ENCODE measurements around the gene SFTPB. TPM values are rescaled to one million over a fixed set of nuclear protein-coding genes. Genes with fewer than 3 reads are reported as not detected.

The SFTPB gene
- total and polyA plus RNA-seq, 4 donors, result not detected

DNA sequence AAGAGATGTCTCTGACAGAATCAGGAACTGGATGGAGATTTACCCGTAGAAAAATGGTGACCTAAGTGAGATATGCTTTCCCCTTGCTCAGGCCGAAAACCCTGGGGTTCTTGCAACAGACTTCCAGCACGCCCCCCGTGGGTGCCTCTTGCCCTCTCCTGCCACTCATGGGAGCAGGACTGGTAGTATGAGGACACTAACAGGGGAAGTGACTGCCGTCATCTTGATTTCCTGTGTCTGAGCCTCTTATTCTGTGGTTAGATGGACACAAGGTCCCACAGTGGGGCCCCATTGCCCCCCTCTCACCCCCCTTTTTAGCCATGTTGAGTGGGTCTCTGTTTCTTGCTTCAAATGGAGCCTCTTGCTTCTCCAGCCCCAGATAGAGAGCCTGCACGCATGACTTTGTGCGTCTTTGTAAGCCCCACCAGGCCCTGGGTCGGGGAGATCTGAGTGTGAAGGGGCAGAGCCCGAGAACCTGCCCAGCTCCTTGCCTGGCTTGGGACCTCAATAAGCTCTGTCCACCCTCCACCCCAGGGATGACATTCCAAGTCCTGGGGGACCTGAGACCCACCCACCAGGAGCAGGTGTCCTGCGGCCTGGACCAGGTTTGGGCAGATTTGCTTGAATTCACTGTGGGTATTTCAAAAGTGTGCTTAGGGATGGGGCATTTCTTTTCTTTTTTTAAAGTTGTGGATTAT, 38.7 kb upstream of the SFTPB start:
- no peak for TF ChIP-seq NR2F2 (IDR thresholded peaks at IDR 0.05)
- TF ChIP-seq RAD21 (IDR thresholded peaks at IDR 0.05), result no peak
- no peak for TF ChIP-seq TAF1 (conservative IDR thresholded peaks at IDR 0.05)
- TF ChIP-seq FOXA1 (IDR thresholded peaks at IDR 0.05), result no peak
- TF ChIP-seq, protein P1, sequence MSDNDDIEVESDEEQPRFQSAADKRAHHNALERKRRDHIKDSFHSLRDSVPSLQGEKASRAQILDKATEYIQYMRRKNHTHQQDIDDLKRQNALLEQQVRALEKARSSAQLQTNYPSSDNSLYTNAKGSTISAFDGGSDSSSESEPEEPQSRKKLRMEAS (IDR thresholded peaks at IDR 0.05), result no peak
- TF ChIP-seq EGR1 (IDR thresholded peaks at IDR 0.05; ENCODE audit: low read depth in 2 of 2), result no peak
- no peak for TF ChIP-seq YY1 (IDR thresholded peaks at IDR 0.05)
- TF ChIP-seq HNF4A (conservative IDR thresholded peaks at IDR 0.05), result no peak
- no peak for TF ChIP-seq JUND (IDR thresholded peaks at IDR 0.05)
- TF ChIP-seq, protein P2, sequence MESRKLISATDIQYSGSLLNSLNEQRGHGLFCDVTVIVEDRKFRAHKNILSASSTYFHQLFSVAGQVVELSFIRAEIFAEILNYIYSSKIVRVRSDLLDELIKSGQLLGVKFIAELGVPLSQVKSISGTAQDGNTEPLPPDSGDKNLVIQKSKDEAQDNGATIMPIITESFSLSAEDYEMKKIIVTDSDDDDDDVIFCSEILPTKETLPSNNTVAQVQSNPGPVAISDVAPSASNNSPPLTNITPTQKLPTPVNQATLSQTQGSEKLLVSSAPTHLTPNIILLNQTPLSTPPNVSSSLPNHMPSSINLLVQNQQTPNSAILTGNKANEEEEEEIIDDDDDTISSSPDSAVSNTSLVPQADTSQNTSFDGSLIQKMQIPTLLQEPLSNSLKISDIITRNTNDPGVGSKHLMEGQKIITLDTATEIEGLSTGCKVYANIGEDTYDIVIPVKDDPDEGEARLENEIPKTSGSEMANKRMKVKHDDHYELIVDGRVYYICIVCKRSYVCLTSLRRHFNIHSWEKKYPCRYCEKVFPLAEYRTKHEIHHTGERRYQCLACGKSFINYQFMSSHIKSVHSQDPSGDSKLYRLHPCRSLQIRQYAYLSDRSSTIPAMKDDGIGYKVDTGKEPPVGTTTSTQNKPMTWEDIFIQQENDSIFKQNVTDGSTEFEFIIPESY (IDR thresholded peaks at IDR 0.05), result no peak
- no peak for TF ChIP-seq GABPA (IDR thresholded peaks at IDR 0.05 in 1 of 2, conservative IDR thresholded peaks at IDR 0.05 in 1 of 2)
- Histone ChIP-seq H3K9me3 (ENCODE audit: control insufficient read depth in 4 of 4, low read length in 3 of 4) (no peaks in the 10 kb centered on the region), H3K27ac (ENCODE audit: low read depth in 1 of 2, low read length in 2 of 2) (peak overlapping the region; percentile 85 to 93), H3K27me3 (ENCODE audit: control insufficient read depth in 4 of 4, insufficient read depth in 4 of 4, low read length in 3 of 4) (no peaks in the 10 kb centered on the region), H3K36me3 (ENCODE audit: control insufficient read depth in 4 of 4, insufficient read depth in 3 of 4, low read depth in 1 of 4, low read length in 3 of 4) (no peaks in the 10 kb centered on the region), H3K9ac (ENCODE audit: low read depth in 1 of 2, low read length in 2 of 2) (peak overlapping the region in 1 of 2 donors; percentile 59), H3K4me1 (ENCODE audit: control insufficient read depth in 4 of 4, insufficient read depth in 4 of 4, low read length in 3 of 4) (peaks cover 30 to 66% (median 54%) of the 10 kb centered on the region in 4 donors), H3K4me3 (ENCODE audit: low read depth in 1 of 3, low read length in 3 of 3) (no peak overlapping the region)
- DNase-seq (ENCODE audit: low spot score), result no peak
- WGBS, result 84% methylated on average over 10 of the region's 10 CpGs

DNA sequence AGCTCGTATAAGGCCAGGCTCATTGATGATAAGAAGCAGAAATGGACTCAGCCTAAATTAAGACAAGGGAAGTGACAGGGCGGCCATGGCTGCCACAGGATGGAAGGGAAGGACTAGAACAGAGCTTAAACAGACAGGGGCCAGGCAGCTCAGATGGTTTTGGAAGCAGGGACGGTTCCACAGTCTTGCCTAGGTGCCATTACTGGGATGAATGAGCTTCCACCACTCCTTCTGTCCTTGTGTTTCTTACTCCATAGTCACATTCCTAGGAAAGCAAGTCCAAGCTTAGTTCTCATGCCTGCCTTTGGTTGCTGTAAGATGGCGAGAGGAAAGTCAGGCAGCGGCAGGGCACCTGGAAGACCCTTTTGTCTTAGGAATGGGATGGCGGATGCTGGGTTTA, 38.1 kb upstream of the SFTPB start:
- no peak overlapping the region for H3K4me3 ChIP-seq (ENCODE audit: low read depth in 1 of 3, low read length in 3 of 3)
- H3K27me3 ChIP-seq (ENCODE audit: control insufficient read depth in 4 of 4, insufficient read depth in 4 of 4, low read length in 3 of 4), result no peaks in the 10 kb centered on the region
- DNase-seq (ENCODE audit: low spot score), result no peak

DNA sequence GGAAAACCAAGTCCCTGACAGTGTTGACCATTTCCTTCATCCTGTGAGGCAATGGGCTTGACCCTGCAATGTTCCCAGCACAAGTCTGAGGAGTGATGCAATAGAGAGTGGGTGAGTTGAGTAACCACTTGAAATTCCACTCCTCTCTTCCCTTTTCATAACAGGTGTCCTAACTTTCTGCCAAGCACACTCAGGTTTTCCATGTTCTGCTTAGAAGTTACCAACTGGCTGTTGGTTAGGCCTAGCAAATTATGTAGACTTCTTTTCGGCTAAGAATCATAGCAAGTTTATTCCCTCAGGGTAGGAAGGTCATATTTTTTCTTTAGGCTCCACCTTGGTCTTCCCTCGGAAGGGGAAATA, 37.7 kb upstream of the SFTPB start:
- Histone ChIP-seq H3K27ac (ENCODE audit: low read depth in 1 of 2, low read length in 2 of 2) (peak overlapping the region; percentile 85 to 93), H3K9me3 (ENCODE audit: control insufficient read depth in 4 of 4, low read length in 3 of 4) (no peaks in the 10 kb centered on the region), H3K4me1 (ENCODE audit: control insufficient read depth in 4 of 4, insufficient read depth in 4 of 4, low read length in 3 of 4) (peaks cover 23 to 57% (median 51%) of the 10 kb centered on the region in 4 donors), H3K27me3 (ENCODE audit: control insufficient read depth in 4 of 4, insufficient read depth in 4 of 4, low read length in 3 of 4) (no peaks in the 10 kb centered on the region), H3K9ac (ENCODE audit: low read depth in 1 of 2, low read length in 2 of 2) (peak overlapping the region in 1 of 2 donors; percentile 19), H3K36me3 (ENCODE audit: control insufficient read depth in 4 of 4, insufficient read depth in 3 of 4, low read depth in 1 of 4, low read length in 3 of 4) (no peaks in the 10 kb centered on the region), H3K4me3 (ENCODE audit: low read depth in 1 of 3, low read length in 3 of 3) (no peak overlapping the region)
- 81% methylated on average over 2 of the region's 2 CpGs for whole genome bisulfite sequencing
- no peak for DNase-seq (ENCODE audit: low spot score)
- TF ChIP-seq RAD21 (IDR thresholded peaks at IDR 0.05), result peak; percentile 52 to 67
- TF ChIP-seq HNF4A (conservative IDR thresholded peaks at IDR 0.05), result peak; percentile 84 to 92
- peak; percentile 94 for TF ChIP-seq SP1 (IDR thresholded peaks at IDR 0.05)
- peak; percentile 91 for TF ChIP-seq YY1 (IDR thresholded peaks at IDR 0.05)
- TF ChIP-seq, protein P1 (IDR thresholded peaks at IDR 0.05), result peak; percentile 96
- peak; percentile 89 to 96 for TF ChIP-seq EGR1 (IDR thresholded peaks at IDR 0.05; ENCODE audit: low read depth in 2 of 2)
- peak; percentile 96 to 98 for TF ChIP-seq RXRA (IDR thresholded peaks at IDR 0.05)
- TF ChIP-seq, protein P3, sequence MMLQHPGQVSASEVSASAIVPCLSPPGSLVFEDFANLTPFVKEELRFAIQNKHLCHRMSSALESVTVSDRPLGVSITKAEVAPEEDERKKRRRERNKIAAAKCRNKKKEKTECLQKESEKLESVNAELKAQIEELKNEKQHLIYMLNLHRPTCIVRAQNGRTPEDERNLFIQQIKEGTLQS (IDR thresholded peaks at IDR 0.05), result peak; percentile 99
- peak; percentile 78 for TF ChIP-seq NR2F2 (IDR thresholded peaks at IDR 0.05)
- no peak for TF ChIP-seq TAF1 (conservative IDR thresholded peaks at IDR 0.05)
- peak; percentile 97 to 100 for TF ChIP-seq JUND (IDR thresholded peaks at IDR 0.05)
- TF ChIP-seq, protein P2 (IDR thresholded peaks at IDR 0.05), result peak; percentile 83
- peak; percentile 82 for TF ChIP-seq FOXA2 (IDR thresholded peaks at IDR 0.05)
- TF ChIP-seq GABPA (IDR thresholded peaks at IDR 0.05 in 1 of 2, conservative IDR thresholded peaks at IDR 0.05 in 1 of 2), result peak; percentile 8 to 71

More for the DNA sequence above, 38.1 kb upstream of the SFTPB start:
- Histone ChIP-seq H3K9ac (ENCODE audit: low read depth in 1 of 2, low read length in 2 of 2) (peak overlapping the region in 1 of 2 donors; percentile 19), H3K27ac (ENCODE audit: low read depth in 1 of 2, low read length in 2 of 2) (peak overlapping the region; percentile 85 to 93), H3K36me3 (ENCODE audit: control insufficient read depth in 4 of 4, insufficient read depth in 3 of 4, low read depth in 1 of 4, low read length in 3 of 4) (no peaks in the 10 kb centered on the region), H3K9me3 (ENCODE audit: control insufficient read depth in 4 of 4, low read length in 3 of 4) (no peaks in the 10 kb centered on the region), H3K4me1 (ENCODE audit: control insufficient read depth in 4 of 4, insufficient read depth in 4 of 4, low read length in 3 of 4) (peaks cover 26 to 60% (median 52%) of the 10 kb centered on the region in 4 donors)
- TF ChIP-seq JUND (IDR thresholded peaks at IDR 0.05), result no peak
- TF ChIP-seq, protein P2 (IDR thresholded peaks at IDR 0.05), result no peak
- 91% methylated on average over 6 of the region's 6 CpGs for WGBS

All from liver (tissue), 9 donors.